Astrocyte (in vitro differentiated cells and primary cell): ENCODE data around the gene CRYBB2. TPM values are rescaled to one million over a fixed set of nuclear protein-coding genes. Genes with fewer than 3 reads are reported as not detected.

Experiments used
- DNase-seq: peaks from one replicate; pipeline ENCODE4 v3.0.0-alpha.2; 2010; ENCODE audit warnings: low read depth
- FAIRE-seq: peaks from 2 replicates; lab custom pipeline; 2011; peaks lifted over from hg19 to GRCh38; lab: Jason Lieb, UNC
- H2AFZ ChIP-seq: 2 replicates; pipeline ENCODE4 v1.6.0; 2012; ENCODE audit warnings: low read depth, low read length, inconsistent platforms
- H3K27ac ChIP-seq: 2 replicates; pipeline ENCODE4 v1.5.1; 2011; ENCODE audit warnings: low read depth, low read length, inconsistent platforms
- H3K27me3 ChIP-seq: 2 replicates; pipeline ENCODE4 v1.6.0; 2011; ENCODE audit warnings: low read length, inconsistent platforms; ENCODE audit not compliant: insufficient read depth
- H3K36me3 ChIP-seq: 2 replicates; pipeline ENCODE4 v1.5.1; 2011; ENCODE audit warnings: low read length, inconsistent platforms; ENCODE audit not compliant: insufficient read depth
- H3K4me1 ChIP-seq: 2 replicates; pipeline ENCODE4 v1.5.1; 2011; ENCODE audit warnings: low read length, inconsistent platforms; ENCODE audit not compliant: insufficient read depth
- H3K4me2 ChIP-seq: 2 replicates; pipeline ENCODE4 v1.6.0; 2012; ENCODE audit warnings: low read length, inconsistent platforms
- H3K4me3 ChIP-seq: 2 replicates; pipeline ENCODE4 v1.5.1; 2011; ENCODE audit warnings: low read depth, mild to moderate bottlenecking, low read length, inconsistent platforms; ENCODE audit not compliant: insufficient read depth
- H3K79me2 ChIP-seq: 2 replicates; pipeline ENCODE4 v1.6.0; 2012; ENCODE audit warnings: mild to moderate bottlenecking, low read length, inconsistent platforms; ENCODE audit not compliant: insufficient read depth
- H3K9ac ChIP-seq: 2 replicates; pipeline ENCODE4 v1.6.0; 2012; ENCODE audit warnings: mild to moderate bottlenecking, low read length, inconsistent platforms
- H3K9me3 ChIP-seq: 2 replicates; pipeline ENCODE4 v1.5.1; 2012; ENCODE audit warnings: low read depth, mild to moderate bottlenecking, low read length, inconsistent platforms; ENCODE audit not compliant: insufficient read depth
- H4K20me1 ChIP-seq: 2 replicates; pipeline ENCODE4 v1.6.0; 2012; ENCODE audit warnings: low read length, inconsistent platforms; ENCODE audit not compliant: insufficient read depth
- H3K27ac Mint-ChIP-seq: one replicate; pipeline ENCODE4 v1.8.0; 2021; ENCODE audit warnings: mild to moderate bottlenecking, mixed read lengths; ENCODE audit not compliant: unreplicated experiment
- H3K27me3 Mint-ChIP-seq: one replicate; pipeline ENCODE4 v1.8.0; 2021; ENCODE audit warnings: low read depth, mixed read lengths; ENCODE audit not compliant: unreplicated experiment
- H3K36me3 Mint-ChIP-seq: one replicate; pipeline ENCODE4 v1.8.0; 2021; ENCODE audit warnings: low read depth, mixed read lengths; ENCODE audit not compliant: unreplicated experiment
- H3K4me1 Mint-ChIP-seq: one replicate; pipeline ENCODE4 v1.8.0; 2021; ENCODE audit warnings: low read depth, mixed read lengths; ENCODE audit not compliant: unreplicated experiment
- H3K4me3 Mint-ChIP-seq: one replicate; pipeline ENCODE4 v1.8.0; 2021; ENCODE audit warnings: mild to moderate bottlenecking, moderate library complexity, mixed read lengths; ENCODE audit not compliant: unreplicated experiment
- H3K9me3 Mint-ChIP-seq: one replicate; pipeline ENCODE4 v1.8.0; 2021; ENCODE audit warnings: mild to moderate bottlenecking, mixed read lengths; ENCODE audit not compliant: unreplicated experiment
- EZH2 ChIP-seq: IDR thresholded peaks from 2 replicates; pipeline ENCODE4 v1.6.1; 2012; ENCODE audit warnings: mild to moderate bottlenecking, low read length, inconsistent platforms; ENCODE audit not compliant: insufficient read depth
- total RNA-seq: library from RNA; stranded (reverse); gene quantifications from 2 replicates; pipeline ENCODE4 v1.2.1, GENCODE V29; 2021
- TF ChIP-seq, protein P1 (sequence below): IDR thresholded peaks from 2 replicates; pipeline ENCODE4 v1.5.1; 2011; ENCODE audit warnings: low read depth, mild to moderate bottlenecking, inconsistent platforms, low read length, moderate library complexity; ENCODE audit not compliant: insufficient read depth

The CRYBB2 gene
- total RNA-seq, 1 donor from 2014 or later: not detected

DNA sequence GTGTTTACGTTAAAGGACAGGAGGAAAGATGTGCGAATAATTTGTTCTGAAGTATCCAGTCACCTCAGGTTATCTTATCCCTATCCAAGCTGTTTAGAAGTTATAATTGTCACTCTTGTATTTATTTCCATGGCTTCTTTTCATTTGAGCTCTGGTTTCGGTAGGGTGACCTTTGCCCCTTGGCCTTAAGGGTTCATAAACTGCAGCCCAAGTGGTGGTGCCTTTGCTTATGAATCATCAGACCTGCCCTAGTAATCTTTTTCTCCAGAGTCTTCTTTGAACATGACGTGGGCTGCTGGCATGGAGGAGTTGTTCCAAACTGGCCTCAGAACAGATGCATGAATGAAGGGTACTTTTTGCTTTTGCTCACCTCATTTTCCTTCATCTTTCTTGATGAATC is 26.3 kb upstream of the CRYBB2 start:
- no peak overlapping the region for H3K9ac ChIP-seq
- no peak overlapping the region for H3K27ac ChIP-seq
- Mint-ChIP-seq H3K36me3 (peaks cover 11% of the 10 kb centered on the region), H3K4me3 (no peak overlapping the region), H3K4me1 (no peaks in the 10 kb centered on the region), H3K27ac (no peak overlapping the region), H3K27me3 (no peaks in the 10 kb centered on the region), H3K9me3 (no peaks in the 10 kb centered on the region)
- no peak overlapping the region for H3K4me3 ChIP-seq
- H2AFZ ChIP-seq: no peak overlapping the region
- no peak overlapping the region for H3K4me2 ChIP-seq
- no peaks in the 10 kb centered on the region for H3K27me3 ChIP-seq
- H3K36me3 ChIP-seq: no peaks in the 10 kb centered on the region
- H3K9me3 ChIP-seq: no peaks in the 10 kb centered on the region
- FAIRE-seq (no peak), DNase-seq (no peak)
- H4K20me1 ChIP-seq: no peaks in the 10 kb centered on the region
- no peak for TF ChIP-seq EZH2
- TF ChIP-seq, protein P1, sequence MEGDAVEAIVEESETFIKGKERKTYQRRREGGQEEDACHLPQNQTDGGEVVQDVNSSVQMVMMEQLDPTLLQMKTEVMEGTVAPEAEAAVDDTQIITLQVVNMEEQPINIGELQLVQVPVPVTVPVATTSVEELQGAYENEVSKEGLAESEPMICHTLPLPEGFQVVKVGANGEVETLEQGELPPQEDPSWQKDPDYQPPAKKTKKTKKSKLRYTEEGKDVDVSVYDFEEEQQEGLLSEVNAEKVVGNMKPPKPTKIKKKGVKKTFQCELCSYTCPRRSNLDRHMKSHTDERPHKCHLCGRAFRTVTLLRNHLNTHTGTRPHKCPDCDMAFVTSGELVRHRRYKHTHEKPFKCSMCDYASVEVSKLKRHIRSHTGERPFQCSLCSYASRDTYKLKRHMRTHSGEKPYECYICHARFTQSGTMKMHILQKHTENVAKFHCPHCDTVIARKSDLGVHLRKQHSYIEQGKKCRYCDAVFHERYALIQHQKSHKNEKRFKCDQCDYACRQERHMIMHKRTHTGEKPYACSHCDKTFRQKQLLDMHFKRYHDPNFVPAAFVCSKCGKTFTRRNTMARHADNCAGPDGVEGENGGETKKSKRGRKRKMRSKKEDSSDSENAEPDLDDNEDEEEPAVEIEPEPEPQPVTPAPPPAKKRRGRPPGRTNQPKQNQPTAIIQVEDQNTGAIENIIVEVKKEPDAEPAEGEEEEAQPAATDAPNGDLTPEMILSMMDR: no peak
- no peaks in the 10 kb centered on the region for H3K79me2 ChIP-seq
- H3K4me1 ChIP-seq: no peaks in the 10 kb centered on the region

DNA sequence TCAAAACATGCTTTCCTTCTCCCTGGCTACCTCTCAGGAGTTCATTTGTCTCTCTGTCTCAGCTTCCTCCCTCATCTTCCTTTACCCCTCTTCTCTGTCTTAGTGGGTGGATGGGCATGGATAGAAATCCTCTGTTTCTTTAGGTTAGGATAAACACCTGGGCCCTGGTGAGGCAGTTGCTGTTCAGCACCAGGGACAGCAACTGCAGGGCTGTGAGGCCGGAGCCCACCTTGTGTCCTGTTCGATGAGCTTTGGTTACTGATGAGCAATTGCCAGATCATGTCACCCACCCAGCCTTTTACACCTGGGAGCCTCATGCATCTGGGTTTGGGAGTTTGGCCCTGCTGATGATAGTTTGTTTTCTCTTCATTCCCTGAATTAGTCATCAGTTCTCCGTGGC is 25.9 kb upstream of the CRYBB2 start:
- H2AFZ ChIP-seq: no peak overlapping the region
- no peaks in the 10 kb centered on the region for H4K20me1 ChIP-seq
- no peak overlapping the region for H3K27ac Mint-ChIP-seq
- no peak for DNase-seq
- H3K9ac ChIP-seq: no peak overlapping the region
- H3K36me3 Mint-ChIP-seq: peaks cover 12% of the 10 kb centered on the region
- no peaks in the 10 kb centered on the region for H3K36me3 ChIP-seq
- no peak overlapping the region for H3K4me3 Mint-ChIP-seq
- H3K4me1 Mint-ChIP-seq: no peaks in the 10 kb centered on the region
- no peaks in the 10 kb centered on the region for H3K4me1 ChIP-seq
- H3K9me3 Mint-ChIP-seq: no peaks in the 10 kb centered on the region
- no peak overlapping the region for H3K4me3 ChIP-seq
- H3K27me3 Mint-ChIP-seq: no peaks in the 10 kb centered on the region
- no peak for TF ChIP-seq EZH2
- TF ChIP-seq, protein P1: no peak
- no peak overlapping the region for H3K4me2 ChIP-seq
- no peak for FAIRE-seq
- H3K27me3 ChIP-seq: no peaks in the 10 kb centered on the region
- H3K79me2 ChIP-seq: no peaks in the 10 kb centered on the region
- no peaks in the 10 kb centered on the region for H3K9me3 ChIP-seq
- no peak overlapping the region for H3K27ac ChIP-seq

DNA sequence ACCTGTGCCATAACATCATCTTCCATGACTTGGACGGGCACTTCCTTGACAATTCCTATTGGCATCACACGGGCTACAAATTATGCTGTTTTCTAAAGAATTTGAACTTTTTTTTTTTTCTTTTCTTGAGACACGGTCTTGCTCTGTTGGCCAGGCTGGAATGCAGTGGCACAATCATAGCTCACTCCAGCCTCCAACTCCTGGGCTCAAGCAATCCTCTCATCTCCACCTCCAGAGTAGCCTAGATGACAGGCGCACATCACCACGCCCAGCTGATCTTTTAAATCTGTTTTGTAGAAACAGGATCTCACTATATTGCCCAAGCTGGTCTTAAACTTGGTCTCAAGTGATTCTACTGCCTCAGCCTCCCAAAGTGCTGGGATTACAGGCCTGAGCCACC is 23.1 kb upstream of the CRYBB2 start:
- Histone ChIP-seq H4K20me1 (no peaks in the 10 kb centered on the region), H3K27ac (no peak overlapping the region), H3K4me3 (no peak overlapping the region), H3K27me3 (no peaks in the 10 kb centered on the region), H3K9ac (no peak overlapping the region), H2AFZ (no peak overlapping the region), H3K36me3 (no peaks in the 10 kb centered on the region), H3K4me2 (no peak overlapping the region), H3K4me1 (no peaks in the 10 kb centered on the region), H3K79me2 (no peaks in the 10 kb centered on the region), H3K9me3 (no peaks in the 10 kb centered on the region)
- DNase-seq (no peak), FAIRE-seq (no peak)
- peaks cover 11% of the 10 kb centered on the region for H3K36me3 Mint-ChIP-seq
- H3K27ac Mint-ChIP-seq: no peak overlapping the region
- H3K27me3 Mint-ChIP-seq: no peaks in the 10 kb centered on the region
- H3K4me1 Mint-ChIP-seq: peaks cover 4% of the 10 kb centered on the region
- TF ChIP-seq EZH2: no peak
- TF ChIP-seq, protein P1: no peak
- no peaks in the 10 kb centered on the region for H3K9me3 Mint-ChIP-seq
- H3K4me3 Mint-ChIP-seq: no peak overlapping the region
